NCI-H1105 (cell line): ENCODE measurements around the gene YBX1.
A peak's percentile ranks its signal among the peaks of the same experiment; 100 is the strongest.
"Not testable (repeated sequence)": the region's sequence is repeated elsewhere in the genome, so short reads cannot be mapped to it uniquely, and the experiment has no call there.

Source experiments
- DNase-seq: peaks from one replicate; lab custom pipeline; 2025; lab: John Stamatoyannopoulos, UW

YBX1 gene

GRCh38 chr1:42681741-42682483, at the start of gene YBX1:
TSS of gene YBX1 (plus strand) at chr1:42682418. CDS start at chr1:42682566, 148 bp downstream.
- peak; percentile 97 for DNase-seq

GRCh38 chr1:42639116-42639515, 43.1 kb upstream of the YBX1 start:
- DNase-seq: no peak

- DNase-seq: no peak
Measured at GRCh38 chr1:42646056-42646455, 36.2 kb upstream of the YBX1 start.

- DNase-seq: no peak
Measured at GRCh38 chr1:42657201-42657600, 25.0 kb upstream of the YBX1 start.

- peak; percentile 96 for DNase-seq
Measured at GRCh38 chr1:42657981-42658876, 24.0 kb upstream of the YBX1 start, which contains the start of gene PPIH. TSS of gene PPIH (plus strand) at chr1:42658423. CDS start at chr1:42658447, 24 bp downstream.

GRCh38 chr1:42658877-42659337, 23.3 kb upstream of the YBX1 start:
- no peak for DNase-seq

GRCh38 chr1:42660907-42661500, 21.2 kb upstream of the YBX1 start:
- no peak for DNase-seq

- no peak for DNase-seq
Measured at GRCh38 chr1:42669936-42670335, 12.3 kb upstream of the YBX1 start.

GRCh38 chr1:42670425-42670824, 11.8 kb upstream of the YBX1 start:
- DNase-seq: no peak

- no peak for DNase-seq
Measured at GRCh38 chr1:42674214-42674613, 8.0 kb upstream of the YBX1 start.

GRCh38 chr1:42674682-42675081, 7.5 kb upstream of the YBX1 start:
- DNase-seq: no peak

GRCh38 chr1:42675467-42675866, 6.8 kb upstream of the YBX1 start:
- DNase-seq: no peak

- DNase-seq: no peak
Measured at GRCh38 chr1:42676534-42677087, 5.6 kb upstream of the YBX1 start.

GRCh38 chr1:42679364-42679983, 2.7 kb upstream of the YBX1 start:
- DNase-seq: no peak

GRCh38 chr1:42680055-42680454, 2.2 kb upstream of the YBX1 start:
- DNase-seq: no peak

GRCh38 chr1:42680921-42681683, 1.1 kb upstream of the YBX1 start:
- peak; percentile 9 for DNase-seq

- not testable (repeated sequence) for DNase-seq
Measured at GRCh38 chr1:42682484-42682738, 193 bp downstream of the YBX1 start.

GRCh38 chr1:42682739-42683531, 717 bp downstream of the YBX1 start:
- DNase-seq: peak; percentile 31

GRCh38 chr1:42684139-42684538, 1.9 kb downstream of the YBX1 start:
- DNase-seq: no peak

- DNase-seq: no peak
Measured at GRCh38 chr1:42686418-42686817, 4.2 kb downstream of the YBX1 start.
